ENCODE measurements around the gene SST.
"Not testable (repeated sequence)": the region's sequence is repeated elsewhere in the genome, so short reads cannot be mapped to it uniquely, and the experiment has no call there.

SST gene

GRCh38 chr3:187681756-187682155 is 11.6 kb upstream of the SST start:
- not testable (repeated sequence) for DNase-seq

- DNase-seq: peak; percentile 67
Measured at GRCh38 chr3:187679638-187680396, 9.6 kb upstream of the SST start.

GRCh38 chr3:187678726-187679268 is 8.6 kb upstream of the SST start:
- DNase-seq: peak; percentile 48

GRCh38 chr3:187677604-187678003 is 7.4 kb upstream of the SST start:
- no peak for DNase-seq

- no peak for DNase-seq
Measured at GRCh38 chr3:187673012-187673411, 2.8 kb upstream of the SST start.

- DNase-seq: no peak
Measured at GRCh38 chr3:187667526-187667925, 2.7 kb downstream of the SST start.

- DNase-seq: peak; percentile 38
Measured at GRCh38 chr3:187665764-187666402, 4.3 kb downstream of the SST start.

- peak; percentile 46 for DNase-seq
Measured at GRCh38 chr3:187665010-187665409, 5.2 kb downstream of the SST start.

- no peak for DNase-seq
Measured at GRCh38 chr3:187662848-187663409, 7.3 kb downstream of the SST start.

- DNase-seq: no peak
Measured at GRCh38 chr3:187661267-187661666, 8.9 kb downstream of the SST start.

GRCh38 chr3:187651282-187651681 is 18.9 kb downstream of the SST start:
- DNase-seq: no peak

- peak; percentile 14 for DNase-seq
Measured at GRCh38 chr3:187648177-187648576, 22.0 kb downstream of the SST start.

- DNase-seq: no peak
Measured at GRCh38 chr3:187646906-187647660, 23.1 kb downstream of the SST start.

- not testable (repeated sequence) for DNase-seq
Measured at GRCh38 chr3:187645379-187645778, 24.8 kb downstream of the SST start.

- no peak for DNase-seq
Measured at GRCh38 chr3:187642861-187643260, 27.3 kb downstream of the SST start.

GRCh38 chr3:187641320-187642016 is 28.7 kb downstream of the SST start:
- no peak for DNase-seq

GRCh38 chr3:187640569-187641059 is 29.6 kb downstream of the SST start:
- no peak for DNase-seq

- DNase-seq: no peak
Measured at GRCh38 chr3:187639927-187640568, 30.1 kb downstream of the SST start.

- DNase-seq: no peak
Measured at GRCh38 chr3:187636528-187636927, 33.7 kb downstream of the SST start.

GRCh38 chr3:187630404-187630803 is 39.8 kb downstream of the SST start:
- no peak for DNase-seq

- no peak for DNase-seq
Measured at GRCh38 chr3:187629711-187630110, 40.5 kb downstream of the SST start.

GRCh38 chr3:187628169-187628568 is 42.0 kb downstream of the SST start:
- no peak for DNase-seq

All from activated CD4-positive, alpha-beta T cell treated with anti-CD3 and anti-CD28 coated beads, Interleukin-2, amount 50 U/mL, for 16 hours (primary cell).